Smooth muscle cell (in vitro differentiated cells): ENCODE measurements around the gene SEC14L3. TPM values are rescaled to one million over a fixed set of nuclear protein-coding genes. Genes with fewer than 3 reads are reported as not detected.

ENCODE experiments used
- DNase-seq: peaks from one replicate; lab custom pipeline; 2025; ENCODE audit not compliant: unreplicated experiment; lab: John Stamatoyannopoulos, UW
- H2AFZ ChIP-seq: fragments of 200-600 bp; sonication (generic); 2 replicates; pipeline ENCODE4 v1.6.0; 2016; ENCODE audit warnings: antibody characterized with exemption, low read depth, mild to moderate bottlenecking
- H3F3A ChIP-seq: fragments of 200-600 bp; sonication (generic); 2 replicates; pipeline ENCODE4 v1.6.0; 2017; ENCODE audit warnings: antibody characterized with exemption, low read depth
- H3K27ac ChIP-seq: fragments of 200-600 bp; sonication (generic); 2 replicates; pipeline ENCODE4 v1.5.1; 2016; ENCODE audit warnings: low read depth, mild to moderate bottlenecking
- H3K27me3 ChIP-seq: fragments of 200-600 bp; sonication (generic); 2 replicates; pipeline ENCODE4 v1.6.1; 2016; ENCODE audit warnings: low read depth, mild to moderate bottlenecking
- H3K36me3 ChIP-seq: fragments of 200-600 bp; sonication (generic); 2 replicates; pipeline ENCODE4 v1.5.1; 2016; ENCODE audit warnings: low read depth
- H3K4me1 ChIP-seq: fragments of 200-600 bp; sonication (generic); 2 replicates; pipeline ENCODE4 v1.5.1; 2016; ENCODE audit warnings: low read depth
- H3K4me2 ChIP-seq: fragments of 200-600 bp; sonication (generic); 2 replicates; pipeline ENCODE4 v1.6.0; 2016; ENCODE audit warnings: mild to moderate bottlenecking
- H3K4me3 ChIP-seq: fragments of 200-600 bp; sonication (generic); 2 replicates; pipeline ENCODE4 v1.5.1; 2016; ENCODE audit warnings: mild to moderate bottlenecking
- H3K79me2 ChIP-seq: fragments of 200-600 bp; sonication (generic); 2 replicates; pipeline ENCODE4 v1.6.0; 2016; ENCODE audit warnings: low read depth, mild to moderate bottlenecking
- H3K9ac ChIP-seq: fragments of 200-600 bp; sonication (generic); 2 replicates; pipeline ENCODE4 v1.6.0; 2016; ENCODE audit warnings: low read depth
- H3K9me3 ChIP-seq: fragments of 200-600 bp; sonication (generic); replicated peaks from 2 replicates; pipeline ENCODE4 v1.5.1; 2016; ENCODE audit warnings: low read depth
- H4K20me1 ChIP-seq: fragments of 200-600 bp; sonication (generic); 2 replicates; pipeline ENCODE4 v1.6.0; 2016; ENCODE audit warnings: low read depth
- WGBS: methylation state at CpG from one replicate; pipeline ENCODE4 v1.1.7; 2016; ENCODE audit warnings: low lambda C conversion rate; 5-methylcytosine and 5-hydroxymethylcytosine counted together
- polyA plus RNA-seq: library from polyadenylated mRNA; unstranded; fragments of >200 nt; fragmentation: Nextera tagmentation; extraction: Ambion mirVana; gene quantifications from 2 replicates; pipeline ENCODE4 v1.2.1, GENCODE V29; 2016
- total RNA-seq: library from RNA; depleted of rRNA; stranded (reverse); fragments of >200 nt; gene quantifications from 2 replicates; pipeline ENCODE4 v1.2.3, GENCODE V29; 2014
- TF ChIP-seq, protein P1 (sequence below): fragments of 200-600 bp; sonication (generic); IDR thresholded peaks from 2 replicates; pipeline ENCODE4 v1.5.1; 2017; ENCODE audit warnings: borderline replicate concordance, mild to moderate bottlenecking, antibody characterized with exemption; ENCODE audit not compliant: insufficient read depth, poor library complexity, severe bottlenecking

The SEC14L3 gene
- total and polyA plus RNA-seq, 2 experiments from 2014 or later: not detected

DNA sequence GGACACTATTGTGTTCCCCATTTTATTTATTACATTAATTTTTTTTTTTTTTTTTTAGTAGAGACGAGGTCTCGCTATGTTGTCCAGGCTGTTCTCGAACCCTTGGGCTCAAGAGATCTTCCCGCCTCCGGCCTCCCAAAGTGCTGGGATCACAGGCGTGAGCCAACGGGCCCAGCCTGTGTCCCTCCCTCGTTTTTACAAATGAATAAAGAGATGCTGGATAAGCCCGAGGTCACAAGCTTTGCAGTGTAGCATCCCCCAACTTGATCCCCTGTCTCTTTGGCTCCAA, 46.5 kb downstream of the SEC14L3 start:
- WGBS: 14% methylated on average over 9 of the region's 9 CpGs
- H3K9ac ChIP-seq: peak overlapping the region; percentile 16

DNA sequence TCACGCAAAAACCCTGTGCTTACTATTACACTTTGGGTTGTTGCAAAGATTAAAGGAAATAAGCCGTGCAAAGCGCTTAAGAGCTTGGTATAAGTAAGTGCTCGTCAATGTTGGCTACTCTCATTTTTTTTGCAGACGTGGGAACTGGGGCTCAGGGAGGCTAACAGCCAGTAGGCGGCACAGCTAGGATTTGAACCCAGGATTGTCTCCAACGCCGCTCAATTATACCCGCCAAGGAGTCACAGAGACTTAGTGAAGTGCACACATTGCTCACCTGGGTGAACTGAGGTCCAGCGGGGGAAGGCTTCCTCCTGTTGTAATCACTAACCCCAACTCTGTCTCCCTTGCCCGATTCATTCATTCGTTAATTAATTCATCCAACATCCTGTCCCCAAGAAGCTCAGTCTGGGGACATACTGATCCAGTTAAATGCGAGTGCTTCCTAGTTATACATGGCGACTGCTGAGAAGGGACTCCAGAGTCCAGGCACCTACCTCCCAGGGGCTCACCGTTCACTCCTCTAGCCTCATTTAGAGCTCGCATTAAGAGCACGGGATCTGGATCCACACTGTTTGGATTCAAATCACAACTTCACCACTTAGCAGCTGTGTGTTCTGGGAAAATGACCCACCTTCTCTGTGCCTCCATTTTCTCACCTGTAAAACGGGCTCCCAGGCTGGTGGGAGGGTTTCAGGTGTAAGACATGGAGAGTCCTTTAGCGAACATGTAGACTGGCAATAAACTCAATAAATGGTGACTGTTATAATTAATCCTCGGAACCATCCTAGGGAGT, 47.1 kb downstream of the SEC14L3 start:
- no peaks in the 10 kb centered on the region for H3K36me3 ChIP-seq
- H3K9ac ChIP-seq: peak overlapping the region; percentile 61
- peak overlapping the region; percentile 87 for H3K4me2 ChIP-seq
- H3K4me3 ChIP-seq: peak overlapping the region; percentile 57
- peaks cover 23% of the 10 kb centered on the region for H3K4me1 ChIP-seq
- H3K79me2 ChIP-seq: no peaks in the 10 kb centered on the region
- no peaks in the 10 kb centered on the region for H3K27me3 ChIP-seq
- H3F3A ChIP-seq: peaks cover 20% of the 10 kb centered on the region
- WGBS: 44% methylated on average over 20 of the region's 20 CpGs
- no peak for DNase-seq
- peak overlapping the region; percentile 63 for H2AFZ ChIP-seq
- peak overlapping the region; percentile 98 for H3K27ac ChIP-seq
- TF ChIP-seq, protein P1, sequence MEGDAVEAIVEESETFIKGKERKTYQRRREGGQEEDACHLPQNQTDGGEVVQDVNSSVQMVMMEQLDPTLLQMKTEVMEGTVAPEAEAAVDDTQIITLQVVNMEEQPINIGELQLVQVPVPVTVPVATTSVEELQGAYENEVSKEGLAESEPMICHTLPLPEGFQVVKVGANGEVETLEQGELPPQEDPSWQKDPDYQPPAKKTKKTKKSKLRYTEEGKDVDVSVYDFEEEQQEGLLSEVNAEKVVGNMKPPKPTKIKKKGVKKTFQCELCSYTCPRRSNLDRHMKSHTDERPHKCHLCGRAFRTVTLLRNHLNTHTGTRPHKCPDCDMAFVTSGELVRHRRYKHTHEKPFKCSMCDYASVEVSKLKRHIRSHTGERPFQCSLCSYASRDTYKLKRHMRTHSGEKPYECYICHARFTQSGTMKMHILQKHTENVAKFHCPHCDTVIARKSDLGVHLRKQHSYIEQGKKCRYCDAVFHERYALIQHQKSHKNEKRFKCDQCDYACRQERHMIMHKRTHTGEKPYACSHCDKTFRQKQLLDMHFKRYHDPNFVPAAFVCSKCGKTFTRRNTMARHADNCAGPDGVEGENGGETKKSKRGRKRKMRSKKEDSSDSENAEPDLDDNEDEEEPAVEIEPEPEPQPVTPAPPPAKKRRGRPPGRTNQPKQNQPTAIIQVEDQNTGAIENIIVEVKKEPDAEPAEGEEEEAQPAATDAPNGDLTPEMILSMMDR: no peak
- H3K9me3 ChIP-seq: no peaks in the 10 kb centered on the region
- no peaks in the 10 kb centered on the region for H4K20me1 ChIP-seq

More for the DNA sequence above, 46.5 kb downstream of the SEC14L3 start:
- H3K4me2 ChIP-seq: peak overlapping the region; percentile 87
- DNase-seq: no peak
- H3K4me3 ChIP-seq: peak overlapping the region; percentile 57
- no peaks in the 10 kb centered on the region for H3K27me3 ChIP-seq
- H2AFZ ChIP-seq: peak overlapping the region; percentile 53
- no peaks in the 10 kb centered on the region for H3K36me3 ChIP-seq
- H3K79me2 ChIP-seq: no peaks in the 10 kb centered on the region
- H3K4me1 ChIP-seq: peaks cover 23% of the 10 kb centered on the region
- no peaks in the 10 kb centered on the region for H3K9me3 ChIP-seq
- H4K20me1 ChIP-seq: no peaks in the 10 kb centered on the region
- TF ChIP-seq, protein P1: no peak
- H3F3A ChIP-seq: peaks cover 20% of the 10 kb centered on the region
- peak overlapping the region; percentile 98 for H3K27ac ChIP-seq

DNA sequence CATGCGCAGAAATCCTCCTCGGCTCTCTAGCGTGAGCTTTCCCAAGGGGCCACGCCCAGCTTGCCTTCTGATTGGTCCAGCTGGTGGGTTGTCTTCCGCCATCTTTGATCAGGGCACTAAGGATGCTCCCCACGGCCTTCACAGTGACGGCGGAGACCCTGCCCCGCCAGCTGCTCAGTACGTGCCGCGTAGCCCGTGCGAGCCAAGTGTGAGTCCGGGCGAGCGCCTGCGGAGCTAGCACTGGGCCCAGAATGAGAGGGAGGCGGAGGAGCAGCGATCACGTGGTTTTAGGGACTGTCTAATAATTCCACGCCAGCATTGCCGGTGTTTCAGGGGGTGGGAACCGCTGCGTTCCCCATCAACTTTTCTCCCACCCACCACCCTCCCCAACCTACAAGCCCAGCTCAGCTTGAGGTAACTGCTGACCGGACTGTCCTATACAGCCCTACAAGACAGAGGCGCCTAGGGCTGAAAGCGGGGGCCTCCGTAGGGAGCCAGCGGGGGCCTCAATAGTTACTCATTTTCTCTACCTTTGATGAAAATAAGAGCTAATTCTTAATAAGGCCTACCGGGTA, 47.8 kb downstream of the SEC14L3 start:
- TF ChIP-seq, protein P1: no peak
- Histone ChIP-seq H4K20me1 (no peaks in the 10 kb centered on the region), H3F3A (peaks cover 20% of the 10 kb centered on the region), H3K27me3 (no peaks in the 10 kb centered on the region), H3K79me2 (no peaks in the 10 kb centered on the region), H3K4me3 (peak overlapping the region; percentile 57), H3K9me3 (no peaks in the 10 kb centered on the region), H3K36me3 (no peaks in the 10 kb centered on the region), H3K4me2 (peak overlapping the region; percentile 87), H2AFZ (peak overlapping the region; percentile 63), H3K4me1 (peaks cover 23% of the 10 kb centered on the region), H3K27ac (peak overlapping the region; percentile 98), H3K9ac (peak overlapping the region; percentile 85)
- 1% methylated on average over 31 of the region's 31 CpGs for WGBS
- DNase-seq: peak; percentile 86
